Measurements from ENCODE around the gene ZNF423.

Gene ZNF423

DNA sequence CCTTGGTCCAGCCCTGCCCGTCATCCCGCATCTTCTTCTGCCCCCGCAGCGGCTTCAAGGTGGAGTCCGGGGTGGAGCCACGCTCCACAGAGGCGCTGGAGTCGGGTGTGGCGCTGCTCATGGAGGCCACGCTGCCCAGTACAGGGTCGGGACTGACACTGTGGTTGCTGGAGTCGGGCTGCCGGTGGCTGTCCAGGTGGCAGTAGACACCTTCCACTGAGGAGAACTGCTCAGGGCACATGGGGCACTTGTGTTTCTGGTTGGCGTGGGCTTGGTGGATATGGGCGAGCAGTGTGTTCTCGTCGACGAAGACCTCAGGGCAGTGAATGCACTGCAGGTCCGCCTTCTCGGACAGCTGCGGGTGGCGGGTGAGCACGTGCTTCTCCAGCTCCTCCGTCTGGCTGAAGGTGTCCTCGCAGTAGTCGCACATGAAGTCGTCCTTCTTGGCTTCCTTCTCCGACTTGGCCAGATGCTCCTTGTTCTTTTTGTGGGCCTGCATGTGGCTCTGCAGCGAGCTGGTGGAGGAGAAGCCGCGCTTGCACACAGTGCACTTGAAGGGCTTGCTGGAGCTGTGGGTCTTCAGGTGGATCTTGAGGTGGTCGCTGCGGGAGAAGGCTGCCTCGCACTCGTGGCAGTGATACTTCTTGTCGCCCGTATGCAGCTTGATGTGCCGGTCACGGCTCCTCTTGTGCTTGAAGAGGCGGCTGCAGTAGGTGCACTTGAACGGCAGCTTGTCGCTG is 217.8 kb downstream of the ZNF423 start:
- H3K27me3 ChIP-seq (ENCODE audit: control insufficient read depth in 1 of 2, insufficient read depth in 1 of 2, low read length in 2 of 2), result no peaks in the 10 kb centered on the region
- peak overlapping the region in 1 of 2 experiments; percentile 82 for H3K14ac ChIP-seq (ENCODE audit: low read length in 2 of 2)
- no peak for DNase-seq
- H3K4me2 ChIP-seq (ENCODE audit: low read length, poor library complexity, severe bottlenecking), result no peak overlapping the region
- H2BK15ac ChIP-seq (ENCODE audit: low read depth, poor library complexity, severe bottlenecking), result no peak overlapping the region
- 96% methylated on average over 42 of the region's 42 CpGs for WGBS
- H3K79me1 ChIP-seq (replicated peaks; ENCODE audit: low read length, poor library complexity, severe bottlenecking), result no peaks in the 10 kb centered on the region
- no peak overlapping the region for H4K91ac ChIP-seq (ENCODE audit: low read length)
- peak overlapping the region in 1 of 2 experiments; percentile 16 for H2BK12ac ChIP-seq (ENCODE audit: low read length in 2 of 2)
- H3K27ac ChIP-seq (ENCODE audit: low read length, poor library complexity, severe bottlenecking), result no peak overlapping the region
- H3K4me3 ChIP-seq (ENCODE audit: insufficient read depth in 1 of 2, low read depth in 1 of 2, low read length in 2 of 2), result no peak overlapping the region
- H3K4me1 ChIP-seq (ENCODE audit: control insufficient read depth, insufficient read depth, low read depth, low read length), result peaks cover 33% of the 10 kb centered on the region
- H3K9ac ChIP-seq (ENCODE audit: low read length), result no peak overlapping the region
- no peak overlapping the region for H2BK5ac ChIP-seq (ENCODE audit: low read depth, low read length, poor library complexity, severe bottlenecking)
- peaks cover 19 to 34% of the 10 kb centered on the region in 2 experiments for H3K36me3 ChIP-seq (ENCODE audit: control insufficient read depth in 1 of 2, insufficient read depth in 2 of 2, low read depth in 1 of 2, low read length in 2 of 2)
- H2AFZ ChIP-seq (ENCODE audit: low read depth, low read length), result no peak overlapping the region
- no peak overlapping the region for H2AK5ac ChIP-seq (ENCODE audit: low read length, severe bottlenecking)
- H3K9me3 ChIP-seq (ENCODE audit: control insufficient read depth, low read length), result no peaks in the 10 kb centered on the region
- no peak overlapping the region for H3K23ac ChIP-seq (ENCODE audit: low read length in 2 of 2)
- H3K4ac ChIP-seq (ENCODE audit: low read depth in 1 of 2, low read length in 2 of 2), result peak overlapping the region in 1 of 2 experiments; percentile 9
- H4K8ac ChIP-seq (ENCODE audit: low read length), result no peak overlapping the region
- H2BK120ac ChIP-seq (ENCODE audit: low read depth, low read length), result no peak overlapping the region
- peak overlapping the region in 1 of 2 experiments; percentile 81 for H3K18ac ChIP-seq (ENCODE audit: low read depth in 1 of 2, low read length in 2 of 2)

DNA sequence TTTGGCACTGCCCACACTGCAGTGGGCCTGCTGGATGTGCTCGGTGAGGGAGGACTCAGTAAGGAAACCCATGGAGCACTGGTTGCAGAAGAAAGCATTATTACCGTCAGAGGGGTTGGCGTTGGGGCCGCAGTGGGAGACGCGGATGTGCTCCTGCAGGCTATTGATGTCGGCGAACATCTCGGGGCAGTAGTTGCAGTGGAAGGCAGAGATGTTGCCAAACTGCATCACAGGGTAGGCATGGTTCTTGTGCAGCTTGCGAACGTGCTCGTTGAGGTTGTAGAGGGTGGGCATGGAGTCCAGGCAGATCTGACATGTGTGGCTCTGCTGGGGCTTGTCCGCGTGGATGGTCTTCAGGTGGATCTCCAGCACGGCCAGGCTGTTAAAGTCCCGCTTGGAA is 218.4 kb downstream of the ZNF423 start:
- no peaks in the 10 kb centered on the region for H3K79me1 ChIP-seq (replicated peaks; ENCODE audit: low read length, poor library complexity, severe bottlenecking)
- no peak overlapping the region for H2BK5ac ChIP-seq (ENCODE audit: low read depth, low read length, poor library complexity, severe bottlenecking)
- no peak overlapping the region for H2AFZ ChIP-seq (ENCODE audit: low read depth, low read length)
- H3K9me3 ChIP-seq (ENCODE audit: control insufficient read depth, low read length), result no peaks in the 10 kb centered on the region
- no peak overlapping the region for H2BK120ac ChIP-seq (ENCODE audit: low read depth, low read length)
- H4K8ac ChIP-seq (ENCODE audit: low read length), result no peak overlapping the region
- H3K9ac ChIP-seq (ENCODE audit: low read length), result no peak overlapping the region
- H3K4me2 ChIP-seq (ENCODE audit: low read length, poor library complexity, severe bottlenecking), result no peak overlapping the region
- no peak overlapping the region for H2AK5ac ChIP-seq (ENCODE audit: low read length, severe bottlenecking)
- 97% methylated on average over 16 of the region's 16 CpGs for WGBS
- no peak overlapping the region for H2BK15ac ChIP-seq (ENCODE audit: low read depth, poor library complexity, severe bottlenecking)
- H3K27me3 ChIP-seq (ENCODE audit: control insufficient read depth in 1 of 2, insufficient read depth in 1 of 2, low read length in 2 of 2), result no peaks in the 10 kb centered on the region
- no peak overlapping the region for H3K14ac ChIP-seq (ENCODE audit: low read length in 2 of 2)
- H3K36me3 ChIP-seq (ENCODE audit: control insufficient read depth in 1 of 2, insufficient read depth in 2 of 2, low read depth in 1 of 2, low read length in 2 of 2), result peaks cover 19 to 34% of the 10 kb centered on the region in 2 experiments
- peak overlapping the region; percentile 9 for H4K91ac ChIP-seq (ENCODE audit: low read length)
- H3K18ac ChIP-seq (ENCODE audit: low read depth in 1 of 2, low read length in 2 of 2), result no peak overlapping the region
- H3K4me1 ChIP-seq (ENCODE audit: control insufficient read depth, insufficient read depth, low read depth, low read length), result peaks cover 31% of the 10 kb centered on the region
- DNase-seq, result no peak
- no peak overlapping the region for H3K4ac ChIP-seq (ENCODE audit: low read depth in 1 of 2, low read length in 2 of 2)
- no peak overlapping the region for H3K23ac ChIP-seq (ENCODE audit: low read length in 2 of 2)
- H2BK12ac ChIP-seq (ENCODE audit: low read length in 2 of 2), result no peak overlapping the region
- no peak overlapping the region for H3K27ac ChIP-seq (ENCODE audit: low read length, poor library complexity, severe bottlenecking)
- H3K4me3 ChIP-seq (ENCODE audit: insufficient read depth in 1 of 2, low read depth in 1 of 2, low read length in 2 of 2), result no peak overlapping the region

DNA sequence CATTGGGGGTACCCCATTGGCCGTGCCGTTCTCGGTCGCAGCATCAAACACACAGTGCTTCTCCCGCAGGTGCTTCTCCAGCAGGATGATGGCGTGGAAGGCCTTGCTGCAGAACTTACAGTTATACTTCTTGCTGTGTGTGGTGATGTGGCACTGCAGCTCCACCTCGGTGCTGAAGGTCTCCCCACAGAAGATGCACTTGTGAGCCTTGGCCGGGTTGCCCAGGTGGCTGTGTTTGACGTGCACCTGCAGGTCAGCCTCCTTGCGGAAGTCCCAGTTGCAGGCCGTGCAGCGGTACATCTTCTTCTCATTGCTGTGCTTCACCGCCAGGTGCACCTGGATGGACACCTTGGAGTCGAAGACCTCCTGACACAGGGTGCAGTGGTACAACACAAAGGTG is 219.3 kb downstream of the ZNF423 start:
- Histone ChIP-seq H2BK12ac (ENCODE audit: low read length in 2 of 2) (no peak overlapping the region), H2BK15ac (ENCODE audit: low read depth, poor library complexity, severe bottlenecking) (no peak overlapping the region), H4K91ac (ENCODE audit: low read length) (no peak overlapping the region), H2AK5ac (ENCODE audit: low read length, severe bottlenecking) (no peak overlapping the region), H3K14ac (ENCODE audit: low read length in 2 of 2) (no peak overlapping the region), H2AFZ (ENCODE audit: low read depth, low read length) (no peak overlapping the region), H3K36me3 (ENCODE audit: control insufficient read depth in 1 of 2, insufficient read depth in 2 of 2, low read depth in 1 of 2, low read length in 2 of 2) (peaks cover 19 to 34% of the 10 kb centered on the region in 2 experiments), H3K23ac (ENCODE audit: low read length in 2 of 2) (no peak overlapping the region), H3K4me2 (ENCODE audit: low read length, poor library complexity, severe bottlenecking) (no peak overlapping the region), H2BK5ac (ENCODE audit: low read depth, low read length, poor library complexity, severe bottlenecking) (no peak overlapping the region), H3K18ac (ENCODE audit: low read depth in 1 of 2, low read length in 2 of 2) (no peak overlapping the region), H3K9me3 (ENCODE audit: control insufficient read depth, low read length) (no peaks in the 10 kb centered on the region), H3K79me1 (replicated peaks; ENCODE audit: low read length, poor library complexity, severe bottlenecking) (no peaks in the 10 kb centered on the region), H3K27me3 (ENCODE audit: control insufficient read depth in 1 of 2, insufficient read depth in 1 of 2, low read length in 2 of 2) (no peaks in the 10 kb centered on the region), H3K27ac (ENCODE audit: low read length, poor library complexity, severe bottlenecking) (no peak overlapping the region), H3K9ac (ENCODE audit: low read length) (no peak overlapping the region), H3K4me1 (ENCODE audit: control insufficient read depth, insufficient read depth, low read depth, low read length) (peaks cover 27% of the 10 kb centered on the region), H2BK120ac (ENCODE audit: low read depth, low read length) (no peak overlapping the region), H3K4me3 (ENCODE audit: insufficient read depth in 1 of 2, low read depth in 1 of 2, low read length in 2 of 2) (no peak overlapping the region), H3K4ac (ENCODE audit: low read depth in 1 of 2, low read length in 2 of 2) (no peak overlapping the region), H4K8ac (ENCODE audit: low read length) (no peak overlapping the region)
- WGBS, result 94% methylated on average over 14 of the region's 14 CpGs
- DNase-seq, result no peak

DNA sequence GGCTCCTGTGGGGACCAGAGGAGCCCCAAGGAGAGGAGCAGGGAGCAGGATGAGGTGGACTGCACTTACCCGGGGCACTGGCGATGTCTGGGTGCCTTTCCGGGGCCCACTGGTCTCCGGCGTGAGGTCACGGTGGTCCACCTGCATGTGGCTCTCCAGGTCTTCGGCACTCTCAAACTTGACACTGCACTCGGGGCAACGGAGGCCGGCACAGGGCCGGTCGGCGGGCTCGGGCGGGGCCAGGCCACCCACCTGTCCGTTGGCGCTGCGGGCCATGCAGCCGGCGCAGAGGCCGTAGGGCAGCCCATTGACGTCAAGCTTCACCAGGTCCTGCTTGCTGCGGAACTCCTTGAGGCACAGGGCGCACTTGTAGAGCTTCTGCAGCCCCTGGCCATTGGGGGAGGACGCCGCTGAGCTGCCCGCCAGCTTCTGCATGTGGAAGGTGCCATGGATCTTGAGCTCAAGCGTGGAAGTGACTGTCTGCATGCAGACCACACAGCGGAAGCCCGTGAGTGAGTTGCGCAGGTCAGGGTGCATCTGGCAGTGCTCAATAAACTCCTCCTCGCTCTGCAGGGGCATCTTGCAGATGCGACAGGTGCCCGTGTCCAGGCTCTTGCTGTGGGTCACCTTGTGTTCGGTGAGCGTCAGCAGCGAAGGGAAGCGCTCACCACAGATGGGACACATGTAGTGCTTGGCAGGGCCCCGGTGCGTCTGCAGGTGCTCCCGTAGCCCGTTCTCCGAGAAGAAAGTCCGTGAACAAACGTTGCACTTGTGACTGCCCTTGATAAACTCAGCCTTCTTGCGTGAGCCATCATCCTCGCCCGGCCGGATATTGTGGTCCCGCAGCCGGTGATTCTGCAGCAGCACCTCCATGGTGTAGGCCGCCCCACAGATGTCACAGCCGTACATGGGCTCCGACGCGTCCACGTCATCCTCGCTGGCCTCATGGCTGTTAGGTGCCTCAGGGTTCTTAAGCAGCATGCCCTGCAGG is 220.0 kb downstream of the ZNF423 start:
- no peak overlapping the region for H4K8ac ChIP-seq (ENCODE audit: low read length)
- no peak overlapping the region for H3K23ac ChIP-seq (ENCODE audit: low read length in 2 of 2)
- H4K91ac ChIP-seq (ENCODE audit: low read length), result no peak overlapping the region
- H3K9ac ChIP-seq (ENCODE audit: low read length), result no peak overlapping the region
- no peaks in the 10 kb centered on the region for H3K9me3 ChIP-seq (ENCODE audit: control insufficient read depth, low read length)
- no peak overlapping the region for H2BK120ac ChIP-seq (ENCODE audit: low read depth, low read length)
- no peak overlapping the region for H3K27ac ChIP-seq (ENCODE audit: low read length, poor library complexity, severe bottlenecking)
- 97% methylated on average over 58 of the region's 58 CpGs for WGBS
- no peak for DNase-seq
- no peak overlapping the region for H2AK5ac ChIP-seq (ENCODE audit: low read length, severe bottlenecking)
- H3K27me3 ChIP-seq (ENCODE audit: control insufficient read depth in 1 of 2, insufficient read depth in 1 of 2, low read length in 2 of 2), result no peaks in the 10 kb centered on the region
- H3K4me2 ChIP-seq (ENCODE audit: low read length, poor library complexity, severe bottlenecking), result no peak overlapping the region
- peaks cover 21% of the 10 kb centered on the region for H3K4me1 ChIP-seq (ENCODE audit: control insufficient read depth, insufficient read depth, low read depth, low read length)
- no peak overlapping the region for H2BK12ac ChIP-seq (ENCODE audit: low read length in 2 of 2)
- no peak overlapping the region for H3K4ac ChIP-seq (ENCODE audit: low read depth in 1 of 2, low read length in 2 of 2)
- no peak overlapping the region for H3K4me3 ChIP-seq (ENCODE audit: insufficient read depth in 1 of 2, low read depth in 1 of 2, low read length in 2 of 2)
- H3K14ac ChIP-seq (ENCODE audit: low read length in 2 of 2), result no peak overlapping the region
- peaks cover 19 to 34% of the 10 kb centered on the region in 2 experiments for H3K36me3 ChIP-seq (ENCODE audit: control insufficient read depth in 1 of 2, insufficient read depth in 2 of 2, low read depth in 1 of 2, low read length in 2 of 2)
- no peak overlapping the region for H2BK5ac ChIP-seq (ENCODE audit: low read depth, low read length, poor library complexity, severe bottlenecking)
- H2AFZ ChIP-seq (ENCODE audit: low read depth, low read length), result no peak overlapping the region
- no peaks in the 10 kb centered on the region for H3K79me1 ChIP-seq (replicated peaks; ENCODE audit: low read length, poor library complexity, severe bottlenecking)
- H2BK15ac ChIP-seq (ENCODE audit: low read depth, poor library complexity, severe bottlenecking), result no peak overlapping the region
- no peak overlapping the region for H3K18ac ChIP-seq (ENCODE audit: low read depth in 1 of 2, low read length in 2 of 2)

Data from mesenchymal stem cell (in vitro differentiated cells and primary cell).